SH-SY5Y (cell line): ENCODE results near the gene ATAD1.

Source experiments
- GATA2 ChIP-seq: IDR thresholded peaks from 2 replicates; pipeline ENCODE4 v1.6.1; 2011; ENCODE audit warnings: mild to moderate bottlenecking, low read depth, low read length
- GATA3 ChIP-seq: IDR thresholded peaks from 2 replicates; pipeline ENCODE4 v1.6.1; 2011; ENCODE audit warnings: low read depth, mild to moderate bottlenecking, low read length, moderate library complexity

GRCh38 chr10:87861566-87861952, 43.5 kb upstream of the ATAD1 start:
- TF ChIP-seq GATA2 (no peak), GATA3 (no peak)
